Upper lobe of left lung (tissue), 4 donors: ENCODE data around the gene BOLL.

Experiments used
- POLR2A ChIP-seq, 4 donors: fragments of 450-650 bp; IDR thresholded peaks; one replicate each; pipeline ENCODE4 v1.5.1; 2016 to 2017; ENCODE audit warnings: antibody characterized with exemption in 4 of 4, mild to moderate bottlenecking in 2 of 4
- TF ChIP-seq, protein P1 (sequence below), 6 experiments: fragments of 450-650 bp in 4 of 6; fragments of 200-600 bp in 2 of 6; sonication (generic) in 2 of 6; IDR thresholded peaks; one replicate each; pipeline ENCODE4 v1.5.1; 2016 to 2019; ENCODE audit warnings: antibody characterized with exemption in 6 of 6

DNA sequence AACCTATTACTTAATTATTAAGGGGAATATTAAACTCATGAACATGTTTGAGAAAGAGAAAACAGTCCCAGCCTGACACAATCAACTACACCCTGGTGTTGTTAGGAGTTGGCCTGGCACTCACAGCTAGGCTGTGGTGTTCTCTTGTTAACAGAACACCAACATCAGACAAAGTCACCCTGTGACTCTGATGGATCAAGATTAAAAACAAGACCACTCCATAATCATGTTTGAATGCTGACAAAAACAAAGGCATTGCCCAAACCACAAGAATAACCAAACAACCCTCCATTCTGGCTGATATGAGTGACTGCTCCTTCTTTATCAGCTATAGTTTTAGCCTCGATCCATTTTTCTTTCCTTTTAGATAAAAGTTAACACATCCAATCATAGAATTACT lies 3.0 kb downstream of the BOLL start:
- TF ChIP-seq, protein P1, sequence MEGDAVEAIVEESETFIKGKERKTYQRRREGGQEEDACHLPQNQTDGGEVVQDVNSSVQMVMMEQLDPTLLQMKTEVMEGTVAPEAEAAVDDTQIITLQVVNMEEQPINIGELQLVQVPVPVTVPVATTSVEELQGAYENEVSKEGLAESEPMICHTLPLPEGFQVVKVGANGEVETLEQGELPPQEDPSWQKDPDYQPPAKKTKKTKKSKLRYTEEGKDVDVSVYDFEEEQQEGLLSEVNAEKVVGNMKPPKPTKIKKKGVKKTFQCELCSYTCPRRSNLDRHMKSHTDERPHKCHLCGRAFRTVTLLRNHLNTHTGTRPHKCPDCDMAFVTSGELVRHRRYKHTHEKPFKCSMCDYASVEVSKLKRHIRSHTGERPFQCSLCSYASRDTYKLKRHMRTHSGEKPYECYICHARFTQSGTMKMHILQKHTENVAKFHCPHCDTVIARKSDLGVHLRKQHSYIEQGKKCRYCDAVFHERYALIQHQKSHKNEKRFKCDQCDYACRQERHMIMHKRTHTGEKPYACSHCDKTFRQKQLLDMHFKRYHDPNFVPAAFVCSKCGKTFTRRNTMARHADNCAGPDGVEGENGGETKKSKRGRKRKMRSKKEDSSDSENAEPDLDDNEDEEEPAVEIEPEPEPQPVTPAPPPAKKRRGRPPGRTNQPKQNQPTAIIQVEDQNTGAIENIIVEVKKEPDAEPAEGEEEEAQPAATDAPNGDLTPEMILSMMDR (IDR thresholded peaks at IDR 0.05) = no peak
- no peak for TF ChIP-seq POLR2A (IDR thresholded peaks at IDR 0.05)
